PC-3 (cell line): ENCODE results near the gene PDE6A.

Source experiments
- CTCF ChIP-seq: fragments of 300-600 bp; sonication (generic); conservative IDR thresholded peaks from 2 replicates; pipeline ENCODE4 v1.5.1; 2017; ENCODE audit warnings: antibody characterized with exemption, low read depth, mild to moderate bottlenecking, low read length
- EZH2phosphoT487 ChIP-seq: fragments of 300-600 bp; sonication (generic); IDR thresholded peaks from 2 replicates; pipeline ENCODE4 v1.6.1; 2018; ENCODE audit warnings: mild to moderate bottlenecking, antibody characterized with exemption, low read length, borderline replicate concordance

- no peak for TF ChIP-seq CTCF
- no peak for TF ChIP-seq EZH2phosphoT487
Observed at GRCh38 chr5:149901511-149901910, 43.1 kb downstream of the PDE6A start.
